ENCODE measurements around the gene RAMACL.

The RAMACL gene

DNA sequence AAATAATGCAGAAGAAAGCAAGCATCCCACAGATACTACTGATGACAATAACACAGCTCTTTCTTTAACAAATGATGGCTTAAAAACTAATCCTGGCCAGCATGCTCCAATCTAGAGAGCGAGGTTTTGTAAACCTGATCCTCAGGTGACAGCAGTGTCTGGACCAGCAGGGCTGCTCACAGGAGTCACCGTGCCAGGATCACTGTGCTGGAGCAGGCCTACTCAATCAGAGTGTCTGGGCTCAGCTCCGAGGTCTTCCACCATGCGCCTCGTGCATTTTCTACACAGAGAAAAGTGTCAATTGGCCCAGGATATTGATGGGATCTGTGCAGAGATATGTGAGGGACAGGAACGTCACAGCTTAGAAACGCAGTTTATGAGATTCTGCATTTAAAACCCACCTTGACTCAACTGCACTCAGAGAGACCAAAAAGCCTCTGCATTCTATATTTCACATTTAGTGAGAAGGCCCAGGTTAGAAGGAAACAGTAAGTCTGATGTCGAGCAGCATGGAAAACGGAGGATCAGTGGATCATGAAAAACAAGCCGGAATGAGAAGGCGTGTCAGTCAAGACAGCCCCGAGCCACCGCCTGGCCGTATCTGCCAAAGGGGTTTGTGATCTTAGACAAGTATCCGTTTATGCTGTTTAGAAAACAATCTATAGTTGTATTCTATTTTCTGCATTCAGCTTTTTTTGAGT lies 7.8 kb downstream of the RAMACL start:
- no peak for DNase-seq (ENCODE audit: low read depth in 2 of 2)

- no peak for DNase-seq (ENCODE audit: low read depth in 2 of 2)
Observed at GRCh38 chr6:166575205-166575604, 11.3 kb downstream of the RAMACL start.

DNA sequence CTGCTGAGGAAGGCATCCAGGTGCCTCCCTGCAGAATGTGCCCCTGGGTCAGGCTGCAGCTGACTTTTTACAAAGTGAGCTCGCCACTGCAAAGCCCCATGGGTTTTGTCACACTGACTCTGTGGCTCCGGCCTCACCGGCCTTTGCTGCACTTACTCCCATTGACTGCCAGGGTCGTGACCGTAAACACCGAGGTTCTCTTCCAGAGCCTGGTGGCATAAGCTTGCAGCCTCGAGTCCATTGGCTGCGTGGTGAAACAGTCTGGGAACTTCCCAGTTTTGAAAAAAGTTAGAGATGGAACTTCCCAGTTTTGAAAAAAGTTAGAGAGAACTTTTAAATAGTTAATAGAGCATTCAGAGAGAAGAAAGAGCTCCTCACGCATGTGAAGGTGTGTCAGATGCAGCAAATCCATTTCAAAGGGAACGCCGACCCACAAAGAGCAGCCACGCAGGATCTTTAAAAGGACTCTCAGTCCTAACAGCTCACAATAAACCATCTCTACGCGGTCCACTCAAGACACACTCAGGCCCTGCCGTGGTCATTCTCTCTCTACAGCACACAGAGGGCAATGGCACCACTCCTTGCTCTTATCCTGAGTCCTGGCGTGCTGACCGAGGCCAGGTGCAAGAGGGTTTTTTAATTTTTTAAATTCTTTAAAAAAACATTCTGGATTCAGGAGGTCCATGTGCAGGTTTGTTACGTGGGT lies 12.8 kb downstream of the RAMACL start:
- no peak for DNase-seq (ENCODE audit: low read depth in 2 of 2)

DNA sequence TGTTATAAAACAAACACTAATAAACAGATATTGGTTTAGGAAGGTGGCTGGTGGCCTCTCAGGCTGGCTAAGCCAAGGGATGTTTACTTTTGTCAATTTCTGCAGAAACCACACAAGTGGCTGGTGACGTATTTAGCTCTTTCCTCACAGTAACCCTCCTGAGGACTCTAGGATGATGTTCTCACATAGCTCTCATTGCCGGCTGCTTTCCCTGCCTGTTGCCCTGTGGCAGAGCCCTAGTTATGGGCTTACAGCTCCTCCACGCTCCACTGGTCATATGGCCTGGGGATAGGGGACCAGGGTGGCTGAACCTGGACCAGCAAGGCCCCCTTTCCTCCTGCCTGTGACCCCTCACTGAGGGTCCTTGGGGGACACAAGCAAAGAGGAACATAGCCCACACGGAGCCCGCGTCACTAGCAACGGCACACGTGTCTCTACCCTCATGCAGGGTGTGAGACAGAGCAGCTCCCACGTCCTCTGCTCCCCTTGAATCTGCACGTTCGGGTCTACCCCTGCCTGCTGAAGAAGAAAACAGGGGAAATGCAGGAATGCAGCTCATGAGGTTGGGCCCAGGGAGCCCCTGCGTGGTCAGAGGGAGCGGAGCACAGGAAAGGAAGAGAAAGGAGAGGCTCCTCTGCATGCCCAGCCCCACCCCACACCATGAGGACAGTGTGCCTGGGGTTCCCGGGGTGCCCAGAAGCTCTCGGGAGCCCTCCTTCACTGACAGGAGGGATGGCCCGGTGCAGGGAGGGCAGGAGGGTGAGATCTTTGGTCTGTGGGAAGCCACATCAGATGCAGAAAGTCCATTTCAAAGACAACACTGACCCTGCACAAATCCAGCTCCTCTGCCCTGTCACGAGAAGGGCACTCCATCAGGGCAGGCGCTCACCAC lies 13.9 kb downstream of the RAMACL start:
- no peak for DNase-seq (ENCODE audit: low read depth in 2 of 2)

- no peak for DNase-seq (ENCODE audit: low read depth in 2 of 2)
Observed at GRCh38 chr6:166570929-166571713, 15.4 kb downstream of the RAMACL start.

DNA sequence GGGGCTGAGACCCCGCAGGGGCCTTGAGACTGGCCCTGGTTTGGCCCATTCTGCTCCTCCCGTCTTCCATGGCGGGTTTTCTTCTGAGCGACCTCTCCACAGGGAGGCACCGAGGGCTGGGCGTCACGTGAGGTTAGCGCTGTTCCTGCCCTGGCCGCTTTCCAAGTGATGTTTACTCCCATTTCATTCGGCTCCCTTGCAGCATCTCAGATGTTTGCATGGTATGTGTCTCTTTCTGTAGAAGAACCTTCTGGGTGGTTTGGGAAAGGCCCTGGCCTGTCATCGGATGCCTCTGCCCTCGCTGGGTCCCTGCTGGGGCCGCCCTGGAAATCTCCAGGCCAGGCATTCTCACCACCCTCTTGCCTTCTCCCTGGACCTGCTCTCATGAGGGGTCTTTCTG lies 17.3 kb downstream of the RAMACL start:
- no peak for DNase-seq (ENCODE audit: low read depth in 2 of 2)

DNA sequence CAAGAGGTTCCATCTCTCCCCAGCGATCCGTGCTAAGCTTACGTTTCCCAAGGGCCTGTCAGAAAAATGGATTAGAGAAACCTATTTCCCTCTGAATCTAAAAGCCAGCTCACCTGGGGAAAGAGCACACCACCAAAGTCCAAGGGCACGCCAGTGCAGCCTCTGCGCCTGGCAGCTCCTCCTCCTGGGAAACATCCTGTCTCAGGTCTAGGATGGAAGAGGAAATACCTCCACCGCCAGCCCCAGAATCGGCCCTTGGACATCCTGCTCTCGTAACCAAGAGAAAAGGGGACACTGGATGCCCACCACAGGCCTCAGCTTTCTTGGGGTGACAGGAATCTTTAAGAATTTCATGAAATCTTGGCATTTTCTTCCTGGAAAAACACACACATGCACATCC lies 18.7 kb downstream of the RAMACL start:
- DNase-seq (ENCODE audit: low read depth in 2 of 2): no peak

DNA sequence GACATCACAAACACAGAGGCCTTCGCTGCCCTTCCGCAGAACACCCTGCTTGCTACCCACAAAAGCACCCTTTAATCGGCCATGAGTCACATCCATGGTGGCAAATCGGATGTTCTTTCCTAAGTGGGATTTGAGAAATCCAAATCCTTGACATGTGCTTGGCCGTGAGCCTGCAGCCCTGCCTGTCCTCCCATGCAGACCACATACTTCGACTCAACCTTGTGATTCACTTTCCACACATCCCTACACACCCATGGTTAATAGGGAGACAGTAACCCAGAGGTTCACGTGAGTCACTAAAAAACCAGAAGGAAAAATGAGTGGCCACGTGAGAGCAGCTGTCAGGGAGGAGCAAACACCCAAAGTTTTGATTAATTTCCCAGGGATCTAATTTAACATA lies 19.4 kb downstream of the RAMACL start:
- DNase-seq (ENCODE audit: low read depth in 2 of 2): no peak

GRCh38 chr6:166566026-166567011 lies 20.2 kb downstream of the RAMACL start:
- DNase-seq (ENCODE audit: low read depth in 2 of 2): no peak

DNA sequence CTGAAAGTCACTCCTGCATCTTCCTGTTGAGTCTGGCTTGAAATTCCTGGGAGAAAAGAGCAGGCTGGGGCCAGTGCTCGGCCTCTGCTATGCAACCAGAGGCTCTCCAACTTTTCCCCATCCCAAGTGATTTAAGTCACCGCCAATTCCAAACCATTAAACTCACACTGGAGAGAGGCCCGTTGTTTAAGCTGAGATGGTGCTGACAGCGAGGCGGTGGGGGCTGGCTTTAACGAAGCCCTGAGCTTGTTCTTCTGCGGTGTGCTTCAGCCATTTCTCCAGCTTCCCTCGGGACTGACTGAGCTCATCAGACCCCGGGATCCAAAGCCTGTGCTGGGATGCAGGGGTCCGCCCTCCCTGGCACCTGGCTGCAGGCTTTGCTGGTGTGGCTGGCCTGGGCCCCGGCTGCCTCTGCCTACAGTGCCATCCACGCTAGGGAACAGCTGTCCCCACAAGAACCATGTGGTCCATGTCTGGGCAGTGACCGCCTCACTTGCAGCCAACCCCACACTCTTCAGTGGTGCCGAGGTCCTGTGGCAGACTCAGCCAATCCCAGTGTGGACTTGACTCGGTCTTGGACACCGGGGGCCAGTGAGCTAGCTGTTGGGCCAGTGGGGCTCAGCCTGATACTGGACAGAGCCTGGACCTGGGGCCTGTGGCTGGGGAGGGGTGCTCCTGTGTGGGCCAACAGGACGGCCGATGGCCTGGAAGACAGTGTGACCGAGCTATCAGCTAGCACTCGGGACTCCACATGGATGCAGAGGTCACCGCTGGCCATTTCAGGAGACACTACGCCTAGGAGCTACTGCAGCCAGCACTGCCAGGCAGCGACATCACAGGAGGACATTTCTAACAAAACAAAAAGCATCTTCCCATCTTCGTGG lies 21.2 kb downstream of the RAMACL start:
- DNase-seq (ENCODE audit: low read depth in 2 of 2): no peak

GRCh38 chr6:166563805-166564204 lies 22.7 kb downstream of the RAMACL start:
- DNase-seq (ENCODE audit: low read depth in 2 of 2): no peak

- DNase-seq (ENCODE audit: low read depth in 2 of 2): no peak
Observed at GRCh38 chr6:166563200-166563599, 23.3 kb downstream of the RAMACL start.

DNA sequence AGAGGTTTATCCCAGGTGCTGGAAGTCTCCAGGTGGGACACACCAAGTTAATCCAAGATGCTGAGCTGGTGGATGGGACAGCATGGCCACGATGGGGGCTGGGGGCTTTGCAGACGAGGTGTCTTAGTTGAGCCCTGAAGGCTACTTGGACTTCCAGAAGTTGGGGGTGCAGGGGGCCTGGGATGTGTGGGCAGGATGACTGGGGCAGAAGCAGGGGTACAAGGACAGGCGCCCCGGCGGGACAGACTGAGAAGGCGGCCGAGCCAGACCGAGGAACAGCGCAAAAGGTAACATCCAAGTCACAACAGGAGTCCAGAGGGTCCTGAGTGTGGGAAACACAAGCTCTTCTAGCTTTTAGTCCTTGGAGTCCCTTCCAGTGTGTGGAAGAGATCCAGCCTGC lies 23.8 kb downstream of the RAMACL start:
- DNase-seq (ENCODE audit: low read depth in 2 of 2): no peak

GRCh38 chr6:166561771-166562359 lies 24.6 kb downstream of the RAMACL start:
- no peak for DNase-seq (ENCODE audit: low read depth in 2 of 2)

GRCh38 chr6:166560222-166560621 lies 26.3 kb downstream of the RAMACL start:
- no peak for DNase-seq (ENCODE audit: low read depth in 2 of 2)

DNA sequence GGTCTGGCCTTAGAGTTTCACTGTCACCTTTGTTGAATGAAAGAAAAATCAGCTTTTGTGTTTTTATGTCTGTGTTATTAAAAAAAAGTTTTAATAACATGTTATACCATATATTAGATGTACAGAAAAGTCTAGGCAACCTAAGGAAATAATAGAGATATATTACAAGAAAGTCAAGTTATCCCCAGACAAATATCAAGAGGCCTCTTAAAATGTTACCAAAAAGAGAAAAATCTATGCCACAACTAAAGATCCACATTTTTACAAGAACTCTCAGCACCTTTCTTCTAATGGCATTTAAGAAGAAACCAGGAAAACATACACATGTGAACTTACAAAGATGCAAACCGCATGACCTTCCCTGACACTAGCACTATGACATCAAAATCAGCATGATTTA lies 26.8 kb downstream of the RAMACL start:
- no peak for DNase-seq (ENCODE audit: low read depth in 2 of 2)

DNA sequence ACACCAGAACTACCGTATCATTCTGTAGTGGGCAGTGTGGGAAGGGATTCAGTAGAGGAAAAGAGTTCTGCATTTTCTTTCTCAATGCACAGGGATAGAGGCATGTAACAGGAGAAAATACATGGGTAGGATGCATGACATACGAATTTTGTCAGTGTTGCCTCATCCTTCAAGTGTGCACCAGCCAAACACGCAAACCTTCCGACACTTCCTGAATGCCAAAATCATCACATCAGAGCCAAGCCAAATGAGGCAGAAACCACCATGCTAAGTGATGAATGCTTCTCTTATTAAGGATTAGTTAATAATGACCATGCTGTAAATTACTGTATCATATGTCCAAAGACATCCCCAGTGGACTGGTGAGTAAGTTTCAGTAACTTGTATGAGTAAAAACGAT lies 27.3 kb downstream of the RAMACL start:
- DNase-seq (ENCODE audit: low read depth in 2 of 2): no peak

DNA sequence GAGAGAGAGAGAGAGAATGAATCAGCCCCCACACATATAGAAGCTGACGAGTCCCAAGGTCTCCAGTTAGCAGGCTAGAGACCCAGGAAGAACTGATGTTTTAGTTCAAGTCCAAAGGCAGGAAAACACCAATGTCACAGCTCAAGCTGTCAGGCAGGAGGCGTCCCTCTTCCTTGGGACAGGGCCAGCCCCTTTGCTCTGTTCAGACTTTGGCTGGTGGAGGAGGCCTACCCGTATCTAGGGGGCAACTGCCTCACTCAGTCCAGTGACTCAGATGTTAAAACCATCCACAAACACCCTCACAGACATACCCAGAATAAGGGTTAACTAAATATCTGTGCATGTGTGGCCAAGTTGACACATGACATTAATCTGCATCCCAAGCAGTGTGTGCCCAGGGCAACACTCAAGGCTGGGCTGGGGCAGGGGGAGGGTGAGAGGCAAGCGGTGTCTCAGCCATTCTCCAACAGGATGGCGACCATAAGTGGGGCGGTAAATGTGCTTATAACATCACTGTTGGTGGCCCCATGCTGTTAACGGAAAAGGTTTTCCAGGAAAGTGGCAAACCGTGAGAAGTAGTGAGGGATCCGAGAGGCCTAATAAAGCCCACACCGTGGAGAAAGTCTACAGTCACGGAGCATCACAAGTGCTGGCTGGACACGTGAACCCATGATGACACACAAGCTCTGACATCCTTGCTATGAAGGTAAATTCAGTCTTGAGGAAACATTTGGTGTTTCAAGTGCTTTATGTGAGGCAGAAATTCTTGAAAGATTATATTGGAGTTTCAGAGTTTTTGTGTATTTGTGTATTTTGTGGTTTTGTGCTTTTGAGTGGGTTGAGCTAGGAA lies 28.1 kb downstream of the RAMACL start:
- no peak for DNase-seq (ENCODE audit: low read depth in 2 of 2)
